ENCODE data around the gene BRD3OS.

The BRD3OS gene

GRCh38 chr9:134052491-134052890 lies 27.2 kb downstream of the BRD3OS start:
- no peak for DNase-seq (ENCODE audit: low spot score)

GRCh38 chr9:134052941-134053340 lies 27.7 kb downstream of the BRD3OS start:
- DNase-seq (ENCODE audit: low spot score): no peak

GRCh38 chr9:134053401-134053871 lies 28.2 kb downstream of the BRD3OS start:
- no peak for DNase-seq (ENCODE audit: low spot score)

GRCh38 chr9:134053941-134054761 lies 28.9 kb downstream of the BRD3OS start:
- DNase-seq (ENCODE audit: low spot score): no peak

- no peak for DNase-seq (ENCODE audit: low spot score)
Measured at GRCh38 chr9:134054891-134055811, 29.9 kb downstream of the BRD3OS start.

GRCh38 chr9:134055981-134056461 lies 30.7 kb downstream of the BRD3OS start:
- DNase-seq (ENCODE audit: low spot score): no peak

- no peak for DNase-seq (ENCODE audit: low spot score)
Measured at GRCh38 chr9:134056483-134057306, 31.4 kb downstream of the BRD3OS start.

GRCh38 chr9:134057307-134057657 lies 32.0 kb downstream of the BRD3OS start:
- DNase-seq (ENCODE audit: low spot score): no peak

GRCh38 chr9:134057751-134058701 lies 32.7 kb downstream of the BRD3OS start:
- DNase-seq (ENCODE audit: low spot score): no peak

- DNase-seq (ENCODE audit: low spot score): no peak
Measured at GRCh38 chr9:134058716-134059115, 33.4 kb downstream of the BRD3OS start.

GRCh38 chr9:134059188-134059641 lies 33.9 kb downstream of the BRD3OS start:
- DNase-seq (ENCODE audit: low spot score): no peak

GRCh38 chr9:134059661-134060395 lies 34.5 kb downstream of the BRD3OS start:
- no peak for DNase-seq (ENCODE audit: low spot score)

GRCh38 chr9:134060546-134060945 lies 35.3 kb downstream of the BRD3OS start:
- no peak for DNase-seq (ENCODE audit: low spot score)

- DNase-seq (ENCODE audit: low spot score): no peak
Measured at GRCh38 chr9:134061019-134061687, 35.9 kb downstream of the BRD3OS start.

GRCh38 chr9:134061688-134062371 lies 36.5 kb downstream of the BRD3OS start:
- DNase-seq (ENCODE audit: low spot score): no peak

GRCh38 chr9:134062461-134063087 lies 37.3 kb downstream of the BRD3OS start:
- no peak for DNase-seq (ENCODE audit: low spot score)

- DNase-seq (ENCODE audit: low spot score): no peak
Measured at GRCh38 chr9:134063088-134063570, 37.8 kb downstream of the BRD3OS start.

Measured in RKO (cell line).